ENCODE data around the gene LRP2BP.
"Not testable (repeated sequence)": the region's sequence is repeated elsewhere in the genome, so short reads cannot be mapped to it uniquely, and the experiment has no call there.

The LRP2BP gene

GRCh38 chr4:185358959-185359358 lies 36.8 kb downstream of the LRP2BP start:
- DNase-seq: no peak

- DNase-seq: peak; percentile 88
Measured at GRCh38 chr4:185358514-185358913, 37.2 kb downstream of the LRP2BP start.

- DNase-seq: peak; percentile 90
Measured at GRCh38 chr4:185357733-185358440, 37.8 kb downstream of the LRP2BP start.

GRCh38 chr4:185357211-185357610 lies 38.5 kb downstream of the LRP2BP start:
- DNase-seq: peak; percentile 77

GRCh38 chr4:185352741-185353140 lies 43.0 kb downstream of the LRP2BP start:
- DNase-seq: no peak

GRCh38 chr4:185352202-185352601 lies 43.5 kb downstream of the LRP2BP start:
- DNase-seq: no peak

- no peak for DNase-seq
Measured at GRCh38 chr4:185351691-185352090, 44.0 kb downstream of the LRP2BP start.

- DNase-seq: no peak
Measured at GRCh38 chr4:185346975-185347601, 48.6 kb downstream of the LRP2BP start.

GRCh38 chr4:185344743-185345538 lies 50.8 kb downstream of the LRP2BP start:
- no peak for DNase-seq

- no peak for DNase-seq
Measured at GRCh38 chr4:185343726-185344581, 51.8 kb downstream of the LRP2BP start.

GRCh38 chr4:185341841-185342240 lies 53.9 kb downstream of the LRP2BP start:
- DNase-seq: no peak

- DNase-seq: no peak
Measured at GRCh38 chr4:185341377-185341776, 54.3 kb downstream of the LRP2BP start.

- DNase-seq: no peak
Measured at GRCh38 chr4:185339941-185340340, 55.8 kb downstream of the LRP2BP start.

GRCh38 chr4:185335579-185335978 lies 60.1 kb downstream of the LRP2BP start:
- DNase-seq: no peak

GRCh38 chr4:185334326-185334725 lies 61.4 kb downstream of the LRP2BP start:
- DNase-seq: no peak

- DNase-seq: no peak
Measured at GRCh38 chr4:185332575-185333464, 62.9 kb downstream of the LRP2BP start.

GRCh38 chr4:185329879-185330510 lies 65.7 kb downstream of the LRP2BP start:
- not testable (repeated sequence) for DNase-seq

GRCh38 chr4:185328586-185328985 lies 67.1 kb downstream of the LRP2BP start:
- DNase-seq: no peak

GRCh38 chr4:185325721-185326120 lies 70.0 kb downstream of the LRP2BP start:
- not testable (repeated sequence) for DNase-seq

GRCh38 chr4:185324361-185324760 lies 71.4 kb downstream of the LRP2BP start:
- not testable (repeated sequence) for DNase-seq

- DNase-seq: no peak
Measured at GRCh38 chr4:185323606-185324005, 72.1 kb downstream of the LRP2BP start.

Data from OCI-M1 (cell line).